SK-N-SH (cell line): ENCODE results near the gene SRA1. TPM values are rescaled to one million over a fixed set of nuclear protein-coding genes. Genes with fewer than 3 reads are reported as not detected.

Experiments
- CTCF ChIA-PET: fragments of 300-600, 350-600 bp; formaldehyde crosslinking; extraction: SDS; loops from one replicate; lab custom pipeline; 2021; lab: Yijun Ruan, JAX
- POLR2A ChIA-PET: fragments of 350-600 bp; sonication (Branson Sonifier 250); formaldehyde crosslinking; extraction: SDS; loops from one replicate; lab custom pipeline; 2020; ENCODE audit warnings: antibody characterized with exemption, inconsistent platforms; lab: Yijun Ruan, JAX
- DNase-seq: peaks from one replicate; pipeline ENCODE4 v3.0.0; 2012
- H2AFZ ChIP-seq: fragments of 200-600 bp; sonication (generic); 2 replicates; pipeline ENCODE4 v1.8.1; 2016; ENCODE audit warnings: antibody characterized with exemption, mild to moderate bottlenecking, low read depth
- H3F3A ChIP-seq: fragments of 200-600 bp; sonication (generic); replicated peaks from 2 replicates; pipeline ENCODE3; 2016; ENCODE audit warnings: antibody characterized with exemption, mild to moderate bottlenecking; ENCODE audit not compliant: insufficient read depth
- H3K27ac ChIP-seq, 2 experiments: fragments of 200-500 bp in 1 of 2; fragments of 200-600 bp in 1 of 2; sonication (Bioruptor generic) in 1 of 2; sonication (generic), shearing (Covaris generic) in 1 of 2; 2 replicates each; pipeline versions ENCODE4 v1.5.1 to v1.6.1; 2014 to 2016; ENCODE audit warnings: low read depth in 2 of 2, inconsistent platforms in 1 of 2, low read length in 1 of 2, mild to moderate bottlenecking in 1 of 2, mixed read lengths in 1 of 2
- H3K27me3 ChIP-seq: fragments of 200-600 bp; sonication (generic), shearing (Covaris generic); 2 replicates; pipeline ENCODE4 v1.6.1; 2016; ENCODE audit warnings: mixed run types; ENCODE audit not compliant: insufficient read depth
- H3K36me3 ChIP-seq, 2 experiments: fragments of 200-500 bp in 1 of 2; fragments of 200-600 bp in 1 of 2; sonication (Bioruptor generic) in 1 of 2; sonication (generic) in 1 of 2; replicated peaks in 1 of 2; 2 replicates each; pipeline versions ENCODE3 to v1.5.1; 2014 to 2016; ENCODE audit warnings: low read length in 1 of 2, mild to moderate bottlenecking in 1 of 2; ENCODE audit not compliant: insufficient read depth in 2 of 2, control insufficient read depth in 1 of 2
- H3K4me1 ChIP-seq, 2 experiments: fragments of 200-500 bp in 1 of 2; fragments of 200-600 bp in 1 of 2; sonication (Bioruptor generic) in 1 of 2; sonication (generic), shearing (Covaris generic) in 1 of 2; 2 replicates each; pipeline versions ENCODE4 v1.5.1 to v1.6.1; 2014 to 2016; ENCODE audit warnings: low read depth in 1 of 2, low read length in 1 of 2, mixed run types in 1 of 2; ENCODE audit not compliant: insufficient read depth in 2 of 2, control insufficient read depth in 1 of 2
- H3K4me2 ChIP-seq: fragments of 200-600 bp; sonication (generic), shearing (Covaris generic); 2 replicates; pipeline ENCODE4 v1.6.1; 2017; ENCODE audit warnings: mixed run types
- H3K4me3 ChIP-seq, 2 experiments: fragments of 200-500 bp in 1 of 2; fragments of 200-600 bp in 1 of 2; sonication (Bioruptor generic) in 1 of 2; sonication (generic), shearing (Covaris generic) in 1 of 2; 2 replicates each; pipeline versions ENCODE4 v1.5.1 to v1.8.1; 2014 to 2016; ENCODE audit warnings: low read depth in 2 of 2, inconsistent platforms in 1 of 2, low read length in 1 of 2, mild to moderate bottlenecking in 1 of 2, mixed read lengths in 1 of 2, moderate library complexity in 1 of 2
- H3K79me2 ChIP-seq: fragments of 200-600 bp; sonication (generic); 2 replicates; pipeline ENCODE4 v1.8.1; 2017; ENCODE audit warnings: mild to moderate bottlenecking; ENCODE audit not compliant: insufficient read depth
- H3K9ac ChIP-seq: fragments of 200-600 bp; sonication (generic); 2 replicates; pipeline ENCODE4 v1.6.1; 2017; ENCODE audit warnings: mixed run types
- H3K9me2 ChIP-seq: fragments of 200-600 bp; sonication (generic); 2 replicates; pipeline ENCODE4 v1.6.1; 2017; ENCODE audit warnings: mixed run types
- H3K9me3 ChIP-seq: fragments of 200-600 bp; sonication (generic); 2 replicates; pipeline ENCODE4 v1.6.1; 2017; ENCODE audit warnings: mixed run types, mild to moderate bottlenecking, moderate library complexity
- H4K20me1 ChIP-seq: fragments of 200-600 bp; sonication (generic); 2 replicates; pipeline ENCODE4 v1.6.1; 2017; ENCODE audit warnings: mild to moderate bottlenecking, mixed run types; ENCODE audit not compliant: insufficient read depth
- CHD2 ChIP-seq: fragments of 150-350 bp; IDR thresholded peaks from 2 replicates; pipeline ENCODE4 v1.6.1; 2018; ENCODE audit warnings: low read length; ENCODE audit not compliant: partially characterized antibody
- CTCF ChIP-seq: fragments of 200-600 bp; sonication (generic); IDR thresholded peaks from 2 replicates; pipeline ENCODE4 v1.6.1; 2017; ENCODE audit warnings: antibody characterized with exemption, mild to moderate bottlenecking, moderate library complexity
- ELF1 ChIP-seq: IDR thresholded peaks from 2 replicates; pipeline ENCODE4 v1.4.0; 2012
- EP300 ChIP-seq, 2 experiments: IDR thresholded peaks; 2 replicates each; pipeline versions ENCODE4 v1.4.0 to v1.6.1; 2012; ENCODE audit warnings: borderline replicate concordance in 1 of 2, low read depth in 1 of 2, low read length in 1 of 2
- EZH2phosphoT487 ChIP-seq: fragments of 200-600 bp; sonication (generic); IDR thresholded peaks from 2 replicates; pipeline ENCODE4 v1.6.1; 2017; ENCODE audit warnings: low read depth, mixed run types, mild to moderate bottlenecking, antibody characterized with exemption, moderate library complexity, borderline replicate concordance
- FOXM1 ChIP-seq: IDR thresholded peaks from 2 replicates; pipeline ENCODE4 v1.4.0; 2012; ENCODE audit warnings: low read depth, mild to moderate bottlenecking
- GABPA ChIP-seq: IDR thresholded peaks from 2 replicates; pipeline ENCODE4 v1.4.0; 2012; ENCODE audit warnings: low read depth, mild to moderate bottlenecking
- JUND ChIP-seq: IDR thresholded peaks from 2 replicates; pipeline ENCODE4 v1.4.0; 2012
- MXI1 ChIP-seq: IDR thresholded peaks from 2 replicates; pipeline ENCODE4 v1.6.1; 2012; ENCODE audit warnings: mild to moderate bottlenecking, low read depth, low read length, improper control_type of control experiment
- NFIC ChIP-seq: IDR thresholded peaks from 2 replicates; pipeline ENCODE4 v1.4.0; 2012; ENCODE audit warnings: borderline replicate concordance
- PBX3 ChIP-seq: IDR thresholded peaks from 2 replicates; pipeline ENCODE4; 2012
- POLR2AphosphoS5 ChIP-seq: IDR thresholded peaks from 2 replicates; pipeline ENCODE4 v1.6.1; 2012; ENCODE audit warnings: low read depth, low read length
- RAD21 ChIP-seq: IDR thresholded peaks from 2 replicates; pipeline ENCODE4 v1.6.1; 2012; ENCODE audit warnings: mild to moderate bottlenecking, low read length
- RCOR1 ChIP-seq: fragments of 150-350 bp; IDR thresholded peaks from 2 replicates; pipeline ENCODE4 v1.6.1; 2017; ENCODE audit warnings: antibody characterized with exemption, low read length
- REST ChIP-seq: IDR thresholded peaks from 2 replicates; pipeline ENCODE4 v1.6.1; 2012; ENCODE audit warnings: mild to moderate bottlenecking, low read depth, low read length, moderate library complexity
- SIN3A ChIP-seq: IDR thresholded peaks from 2 replicates; pipeline ENCODE4 v1.6.1; 2012; ENCODE audit warnings: low read depth, mild to moderate bottlenecking, low read length, moderate library complexity, borderline replicate concordance
- SMC3 ChIP-seq: IDR thresholded peaks from 2 replicates; pipeline ENCODE4 v1.6.1; 2012; ENCODE audit warnings: low read depth, low read length, improper control_type of control experiment
- TAF1 ChIP-seq: IDR thresholded peaks from 2 replicates; pipeline ENCODE4 v1.6.1; 2012; ENCODE audit warnings: low read depth, mild to moderate bottlenecking, low read length, moderate library complexity, borderline replicate concordance
- TEAD4 ChIP-seq: IDR thresholded peaks from 2 replicates; pipeline ENCODE4 v1.4.0; 2012; ENCODE audit warnings: mild to moderate bottlenecking, borderline replicate concordance; ENCODE audit not compliant: insufficient read depth
- USF2 ChIP-seq: fragments of 150-350 bp; IDR thresholded peaks from 2 replicates; pipeline ENCODE4 v1.6.1; 2017; ENCODE audit warnings: antibody characterized with exemption, low read length, low read depth, borderline replicate concordance
- YY1 ChIP-seq: IDR thresholded peaks from 2 replicates; pipeline ENCODE4 v1.4.0; 2012; ENCODE audit warnings: low read depth, mild to moderate bottlenecking
- WGBS: methylation state at CpG from one replicate; pipeline ENCODE4 v1.1.6; 2017; ENCODE audit warnings: low lambda C conversion rate; 5-methylcytosine and 5-hydroxymethylcytosine counted together
- polyA plus RNA-seq, 3 experiments: library from polyadenylated mRNA; depleted of rRNA; stranded (reverse); fragments of >200 nt; gene quantifications; 2 replicates each; pipeline ENCODE4 v1.2.3, GENCODE V29; 2012
- TF ChIP-seq, protein P1 (sequence below): IDR thresholded peaks from 2 replicates; pipeline ENCODE4 v1.4.0; 2012; ENCODE audit warnings: low read depth

SRA1 gene
- 35.9 and 37.8 TPM in 2 replicates for polyA plus RNA-seq (2012; rRNA removed)
- 36.1 and 37.2 TPM in 2 replicates for polyA plus RNA-seq (2012; cell fraction: cytosol; rRNA removed)
- polyA plus RNA-seq (2012; cell fraction: nucleus; rRNA removed) = 52.5 and 70.9 TPM in 2 replicates

DNA sequence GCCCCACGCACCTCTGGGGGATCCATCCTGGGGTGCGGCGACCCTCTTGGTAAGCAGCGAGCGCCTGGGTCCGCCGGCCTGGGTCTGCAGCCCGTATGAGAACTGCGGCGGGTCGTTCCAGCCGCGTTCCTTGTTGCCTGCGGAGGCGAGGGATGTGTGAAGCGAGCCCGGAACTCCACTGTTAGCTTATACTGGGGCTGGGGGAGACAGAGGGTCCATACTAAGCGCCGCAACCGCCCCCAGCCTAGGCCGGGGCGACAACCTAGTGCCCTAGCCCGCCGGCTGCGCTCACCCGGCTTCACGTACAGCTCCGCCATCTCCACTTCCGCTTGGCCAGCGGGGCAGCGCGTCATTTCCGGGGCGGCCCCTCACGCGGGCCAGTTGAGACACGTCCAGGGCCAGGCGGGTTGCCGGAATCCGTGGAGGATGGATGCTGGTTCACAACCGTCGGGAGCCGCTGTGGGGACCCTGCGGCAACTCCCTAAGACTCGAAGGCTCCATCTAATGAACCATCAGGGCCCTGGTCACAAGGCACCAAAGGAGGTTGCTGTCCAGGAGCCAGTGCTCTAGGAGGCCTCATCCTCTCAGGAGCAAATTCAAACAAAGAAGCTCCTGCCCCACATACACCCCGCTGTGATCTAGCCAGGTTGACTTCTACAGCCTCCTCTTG, at the start of gene SRA1:
SRA1 (minus strand) TSS at position 338 of the 670 bp plus-strand sequence; CDS start at position 317, 21 bp downstream.
- peaks cover 9% of the 10 kb centered on the region for H3F3A ChIP-seq
- H4K20me1 ChIP-seq = peaks cover 4% of the 10 kb centered on the region
- H3K4me1 ChIP-seq = peaks cover 7 to 20% of the 10 kb centered on the region in 2 experiments; a peak in 3 of 4 replicates
- H3K9ac ChIP-seq = peak within 1 kb of the TSS; percentile 89
- peak; percentile 97 for DNase-seq
- H3K9me2 ChIP-seq = no peaks in the 10 kb centered on the region
- WGBS = 5% methylated on average over 17 of the region's 46 CpGs
- H2AFZ ChIP-seq = peak within 1 kb of the TSS; percentile 68
- peaks cover 11 to 25% of the 10 kb centered on the region in 2 experiments for H3K36me3 ChIP-seq
- POLR2A ChIA-PET = interaction anchor here (0.6 to 1.4 kb wide), 10 partner anchors 9 to 156 kb away, joined by 3 to 21 read pairs (median 4); partner anchors contain the start of genes ANKHD1, EIF4EBP3, HARS1 and HARS2
- peak within 1 kb of the TSS; percentile 61 for H3K4me2 ChIP-seq
- TF ChIP-seq CTCF (no peak), REST (0 out of 2 replicates have a peak, but pooled peaks have one; percentile 46), JUND (peak; percentile 47; the same call in 1 of the 2 replicates), ELF1 (peak; percentile 86), TAF1 (peak; percentile 90), YY1 (peak; percentile 80), CHD2 (peak; percentile 12), USF2 (no peak), RCOR1 (no peak; the same call in 1 of the 2 replicates), POLR2AphosphoS5 (peak; percentile 98), MXI1 (peak; percentile 75; the same call in 1 of the 2 replicates), TEAD4 (no peak), SMC3 (no peak), FOXM1 (no peak), NFIC (peak; percentile 29; the same call in 1 of the 2 replicates), PBX3 (peak; percentile 33; the same call in 1 of the 2 replicates), GABPA (peak; percentile 87), SIN3A (peak; percentile 81; the same call in 1 of the 2 replicates), RAD21 (no peak), EP300 (IDR thresholded peaks at IDR 0.05; ENCODE audit: borderline replicate concordance in 1 of 2, low read depth in 1 of 2, low read length in 1 of 2) (no peak), EZH2phosphoT487 (no peak)
- TF ChIP-seq, protein P1, sequence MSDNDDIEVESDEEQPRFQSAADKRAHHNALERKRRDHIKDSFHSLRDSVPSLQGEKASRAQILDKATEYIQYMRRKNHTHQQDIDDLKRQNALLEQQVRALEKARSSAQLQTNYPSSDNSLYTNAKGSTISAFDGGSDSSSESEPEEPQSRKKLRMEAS = peak; percentile 90; the same call in 1 of the 2 replicates
- peaks cover 50% of the 10 kb centered on the region for H3K79me2 ChIP-seq
- H3K9me3 ChIP-seq = no peaks in the 10 kb centered on the region
- H3K27me3 ChIP-seq = no peaks in the 10 kb centered on the region
- CTCF ChIA-PET = interaction anchor here (0.7 to 1.5 kb wide), 6 partner anchors 10 to 763 kb away, joined by 3 to 6 read pairs (median 3); partner anchors contain the start of genes EIF4EBP3, HBEGF, IK and NDUFA2
- H3K27ac ChIP-seq = peak within 1 kb of the TSS; percentile 78 to 92
- H3K4me3 ChIP-seq = peak within 1 kb of the TSS; percentile 85 to 87
